Activated naive CD8-positive, alpha-beta T cell treated with anti-CD3 and anti-CD28 coated beads, Interleukin-2, amount 50 U/mL, for 24 hours (primary cell): ENCODE measurements around the gene OR5B2.
"Not testable (repeated sequence)": the region's sequence is repeated elsewhere in the genome, so short reads cannot be mapped to it uniquely, and the experiment has no call there.

ENCODE experiments used
- ATAC-seq: fragments of 150-1000 bp; cut with Tn5 transposase; one replicate; pipeline ENCODE4 v1.10.0; 2021
- DNase-seq: peaks from one replicate; pipeline ENCODE4 v3.0.0; 2021
- H3K27ac Mint-ChIP-seq: one replicate; pipeline ENCODE4 v1.8.0; 2021; ENCODE audit warnings: mild to moderate bottlenecking, mixed read lengths
- H3K27me3 Mint-ChIP-seq: one replicate; pipeline ENCODE4 v1.8.0; 2021; ENCODE audit warnings: mixed read lengths
- H3K36me3 Mint-ChIP-seq: one replicate; pipeline ENCODE4 v1.8.0; 2021; ENCODE audit warnings: low read depth, mixed read lengths
- H3K4me1 Mint-ChIP-seq: one replicate; pipeline ENCODE4 v1.8.0; 2021; ENCODE audit warnings: mixed read lengths
- H3K4me3 Mint-ChIP-seq: one replicate; pipeline ENCODE4 v1.8.0; 2021; ENCODE audit warnings: mild to moderate bottlenecking, moderate library complexity, mixed read lengths
- H3K9me3 Mint-ChIP-seq: one replicate; pipeline ENCODE4 v1.8.0; 2021; ENCODE audit warnings: mixed read lengths

The OR5B2 gene

GRCh38 chr11:58428021-58428420 is at the start of gene OR5B2:
Gene OR5B2, minus strand, starts transcription at chr11:58428121. Its CDS starts 4,860 bp downstream, at chr11:58423261.
- Mint-ChIP-seq H3K36me3 (no peaks in the 10 kb centered on the region), H3K27me3 (peaks cover 3% of the 10 kb centered on the region), H3K4me1 (no peaks in the 10 kb centered on the region), H3K9me3 (peaks cover 21% of the 10 kb centered on the region), H3K27ac (no peak within 1 kb of the TSS), H3K4me3 (no peak within 1 kb of the TSS)
- ATAC-seq (no peak), DNase-seq (no peak)

GRCh38 chr11:58471892-58472291 is 44.0 kb upstream of the OR5B2 start:
- Mint-ChIP-seq H3K4me1 (no peaks in the 10 kb centered on the region), H3K36me3 (peaks cover 12% of the 10 kb centered on the region), H3K27me3 (peaks cover 7% of the 10 kb centered on the region), H3K27ac (no peak overlapping the region), H3K9me3 (peaks cover 59% of the 10 kb centered on the region), H3K4me3 (no peak overlapping the region)
- ATAC-seq: no peak
- DNase-seq: no peak

- H3K4me1 Mint-ChIP-seq: no peaks in the 10 kb centered on the region
- no peak overlapping the region for H3K4me3 Mint-ChIP-seq
- H3K27ac Mint-ChIP-seq: no peak overlapping the region
- H3K27me3 Mint-ChIP-seq: no peaks in the 10 kb centered on the region
- peaks cover 21% of the 10 kb centered on the region for H3K9me3 Mint-ChIP-seq
- H3K36me3 Mint-ChIP-seq: peaks cover 7% of the 10 kb centered on the region
- no peak for ATAC-seq
- DNase-seq: no peak
Observed at GRCh38 chr11:58466293-58466692, 38.4 kb upstream of the OR5B2 start.

- no peaks in the 10 kb centered on the region for H3K4me1 Mint-ChIP-seq
- peaks cover 3% of the 10 kb centered on the region for H3K36me3 Mint-ChIP-seq
- H3K9me3 Mint-ChIP-seq: peaks cover 17% of the 10 kb centered on the region
- H3K27ac Mint-ChIP-seq: no peak overlapping the region
- ATAC-seq: no peak
- no peak overlapping the region for H3K4me3 Mint-ChIP-seq
- DNase-seq: no peak
- H3K27me3 Mint-ChIP-seq: no peaks in the 10 kb centered on the region
Observed at GRCh38 chr11:58465690-58466089, 37.8 kb upstream of the OR5B2 start.

- DNase-seq: no peak
Observed at GRCh38 chr11:58451585-58451984, 23.7 kb upstream of the OR5B2 start.

GRCh38 chr11:58446294-58446693 is 18.4 kb upstream of the OR5B2 start:
- no peak for DNase-seq
- Mint-ChIP-seq H3K9me3 (peaks cover 6% of the 10 kb centered on the region), H3K27me3 (no peaks in the 10 kb centered on the region), H3K36me3 (peaks cover 3% of the 10 kb centered on the region), H3K27ac (no peak overlapping the region), H3K4me1 (no peaks in the 10 kb centered on the region), H3K4me3 (no peak overlapping the region)
- no peak for ATAC-seq

More at GRCh38 chr11:58451585-58451984, 23.7 kb upstream of the OR5B2 start:
- ATAC-seq: no peak
- no peaks in the 10 kb centered on the region for H3K36me3 Mint-ChIP-seq
- no peaks in the 10 kb centered on the region for H3K9me3 Mint-ChIP-seq
- H3K4me3 Mint-ChIP-seq: no peak overlapping the region
- H3K27me3 Mint-ChIP-seq: peaks cover 2% of the 10 kb centered on the region
- H3K27ac Mint-ChIP-seq: no peak overlapping the region
- peaks cover 3% of the 10 kb centered on the region for H3K4me1 Mint-ChIP-seq

GRCh38 chr11:58444300-58444699 is 16.4 kb upstream of the OR5B2 start:
- ATAC-seq (peak; percentile 20), DNase-seq (no peak)
- H3K4me3 Mint-ChIP-seq: no peak overlapping the region
- H3K27me3 Mint-ChIP-seq: peaks cover 2% of the 10 kb centered on the region
- H3K27ac Mint-ChIP-seq: no peak overlapping the region
- peaks cover 6% of the 10 kb centered on the region for H3K9me3 Mint-ChIP-seq
- H3K36me3 Mint-ChIP-seq: peaks cover 3% of the 10 kb centered on the region
- H3K4me1 Mint-ChIP-seq: no peaks in the 10 kb centered on the region

- ATAC-seq (no peak), DNase-seq (no peak)
- Mint-ChIP-seq H3K27ac (no peak within 1 kb of the TSS), H3K27me3 (peaks cover 2% of the 10 kb centered on the region), H3K9me3 (peaks cover 6% of the 10 kb centered on the region), H3K4me3 (no peak within 1 kb of the TSS), H3K36me3 (peaks cover 3% of the 10 kb centered on the region), H3K4me1 (no peaks in the 10 kb centered on the region)
Observed at GRCh38 chr11:58442136-58442535, 14.2 kb upstream of the OR5B2 start, which contains the start of gene OR5B12. Gene OR5B12, minus strand, starts transcription at chr11:58442236. Its CDS starts 2,085 bp downstream, at chr11:58440151.

- Mint-ChIP-seq H3K27ac (no peak overlapping the region), H3K27me3 (peaks cover 2% of the 10 kb centered on the region), H3K4me1 (no peaks in the 10 kb centered on the region), H3K4me3 (no peak overlapping the region), H3K9me3 (peaks cover 4% of the 10 kb centered on the region), H3K36me3 (no peaks in the 10 kb centered on the region)
- DNase-seq (no peak), ATAC-seq (no peak)
Observed at GRCh38 chr11:58438486-58438885, 10.6 kb upstream of the OR5B2 start.

- no peak overlapping the region for H3K27ac Mint-ChIP-seq
- no peak overlapping the region for H3K4me3 Mint-ChIP-seq
- peaks cover 14% of the 10 kb centered on the region for H3K9me3 Mint-ChIP-seq
- H3K4me1 Mint-ChIP-seq: no peaks in the 10 kb centered on the region
- DNase-seq (no peak), ATAC-seq (no peak)
- H3K27me3 Mint-ChIP-seq: peaks cover 2% of the 10 kb centered on the region
- H3K36me3 Mint-ChIP-seq: no peaks in the 10 kb centered on the region
Observed at GRCh38 chr11:58434217-58434616, 6.3 kb upstream of the OR5B2 start.

GRCh38 chr11:58433638-58434203 is 5.8 kb upstream of the OR5B2 start:
- no peaks in the 10 kb centered on the region for H3K4me1 Mint-ChIP-seq
- peaks cover 2% of the 10 kb centered on the region for H3K27me3 Mint-ChIP-seq
- DNase-seq (no peak), ATAC-seq (no peak)
- no peaks in the 10 kb centered on the region for H3K36me3 Mint-ChIP-seq
- H3K9me3 Mint-ChIP-seq: peaks cover 19% of the 10 kb centered on the region
- H3K4me3 Mint-ChIP-seq: no peak overlapping the region
- no peak overlapping the region for H3K27ac Mint-ChIP-seq

- Mint-ChIP-seq H3K27me3 (peaks cover 3% of the 10 kb centered on the region), H3K4me3 (no peak overlapping the region), H3K9me3 (peaks cover 21% of the 10 kb centered on the region), H3K36me3 (no peaks in the 10 kb centered on the region), H3K4me1 (no peaks in the 10 kb centered on the region), H3K27ac (no peak overlapping the region)
- no peak for ATAC-seq
- no peak for DNase-seq
Observed at GRCh38 chr11:58429273-58429672, 1.4 kb upstream of the OR5B2 start.

GRCh38 chr11:58406774-58407173 is 21.1 kb downstream of the OR5B2 start, which contains the start of gene OR5B3:
Gene OR5B3, minus strand, starts transcription at chr11:58406874. Its CDS starts 3,465 bp downstream, at chr11:58403409.
- Mint-ChIP-seq H3K36me3 (peaks cover 6% of the 10 kb centered on the region), H3K9me3 (peaks cover 47% of the 10 kb centered on the region), H3K4me3 (no peak within 1 kb of the TSS), H3K4me1 (no peaks in the 10 kb centered on the region), H3K27ac (no peak within 1 kb of the TSS), H3K27me3 (no peaks in the 10 kb centered on the region)
- no peak for ATAC-seq
- no peak for DNase-seq

- H3K4me1 Mint-ChIP-seq, H3K27ac Mint-ChIP-seq, H3K36me3 Mint-ChIP-seq, H3K27me3 Mint-ChIP-seq, DNase-seq, ATAC-seq, H3K4me3 Mint-ChIP-seq: not testable (repeated sequence)
- peaks cover 13% of the 10 kb centered on the region for H3K9me3 Mint-ChIP-seq
Observed at GRCh38 chr11:58399622-58400021, 28.3 kb downstream of the OR5B2 start.

GRCh38 chr11:58395581-58395980 is 32.3 kb downstream of the OR5B2 start:
- ATAC-seq: peak; percentile 55
- no peaks in the 10 kb centered on the region for H3K27me3 Mint-ChIP-seq
- H3K9me3 Mint-ChIP-seq: peaks cover 14% of the 10 kb centered on the region
- no peaks in the 10 kb centered on the region for H3K36me3 Mint-ChIP-seq
- H3K4me1 Mint-ChIP-seq: peaks cover 8% of the 10 kb centered on the region
- DNase-seq: no peak
- no peak overlapping the region for H3K4me3 Mint-ChIP-seq
- H3K27ac Mint-ChIP-seq: no peak overlapping the region

GRCh38 chr11:58394195-58394594 is 33.7 kb downstream of the OR5B2 start:
- Mint-ChIP-seq H3K27me3 (no peaks in the 10 kb centered on the region), H3K4me3 (no peak overlapping the region), H3K9me3 (peaks cover 14% of the 10 kb centered on the region), H3K27ac (no peak overlapping the region), H3K36me3 (no peaks in the 10 kb centered on the region), H3K4me1 (peaks cover 8% of the 10 kb centered on the region)
- ATAC-seq (no peak), DNase-seq (no peak)
